Measurements from ENCODE around the gene CDCA7L.
"Not testable (repeated sequence)": the region's sequence is repeated elsewhere in the genome, so short reads cannot be mapped to it uniquely, and the experiment has no call there.

Gene CDCA7L

GRCh38 chr7:21943436-21943835, 2.3 kb downstream of the CDCA7L start:
- no peak for DNase-seq (ENCODE audit: low read depth)

GRCh38 chr7:21942955-21943354, 2.7 kb downstream of the CDCA7L start:
- no peak for DNase-seq (ENCODE audit: low read depth)

GRCh38 chr7:21941611-21942141, 4.0 kb downstream of the CDCA7L start:
- DNase-seq (ENCODE audit: low read depth) = no peak

DNA sequence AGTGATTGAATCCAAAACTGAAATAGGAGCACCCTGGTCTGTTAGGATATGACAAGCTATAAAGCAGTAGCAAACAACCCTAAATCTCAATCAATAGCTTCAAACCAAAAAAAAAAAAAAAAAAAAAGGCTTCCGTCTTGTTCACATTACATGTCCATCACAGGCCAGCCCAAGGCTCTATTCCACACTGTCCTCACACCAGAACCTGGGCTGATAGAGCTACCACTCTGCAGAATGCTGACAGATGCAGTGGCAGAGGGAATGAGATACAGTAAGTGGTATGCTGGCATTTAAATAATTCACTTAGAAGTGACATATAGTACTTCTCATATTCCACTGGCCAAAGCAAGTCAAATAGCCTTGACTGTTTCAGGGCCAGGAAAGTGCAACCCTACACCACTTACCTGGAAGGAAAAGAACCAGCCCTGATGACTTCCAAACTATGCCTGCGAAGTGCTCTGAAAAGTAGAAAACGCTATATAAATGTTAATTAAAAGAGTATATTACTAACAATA, 5.8 kb downstream of the CDCA7L start:
- no peak for DNase-seq (ENCODE audit: low read depth)

DNA sequence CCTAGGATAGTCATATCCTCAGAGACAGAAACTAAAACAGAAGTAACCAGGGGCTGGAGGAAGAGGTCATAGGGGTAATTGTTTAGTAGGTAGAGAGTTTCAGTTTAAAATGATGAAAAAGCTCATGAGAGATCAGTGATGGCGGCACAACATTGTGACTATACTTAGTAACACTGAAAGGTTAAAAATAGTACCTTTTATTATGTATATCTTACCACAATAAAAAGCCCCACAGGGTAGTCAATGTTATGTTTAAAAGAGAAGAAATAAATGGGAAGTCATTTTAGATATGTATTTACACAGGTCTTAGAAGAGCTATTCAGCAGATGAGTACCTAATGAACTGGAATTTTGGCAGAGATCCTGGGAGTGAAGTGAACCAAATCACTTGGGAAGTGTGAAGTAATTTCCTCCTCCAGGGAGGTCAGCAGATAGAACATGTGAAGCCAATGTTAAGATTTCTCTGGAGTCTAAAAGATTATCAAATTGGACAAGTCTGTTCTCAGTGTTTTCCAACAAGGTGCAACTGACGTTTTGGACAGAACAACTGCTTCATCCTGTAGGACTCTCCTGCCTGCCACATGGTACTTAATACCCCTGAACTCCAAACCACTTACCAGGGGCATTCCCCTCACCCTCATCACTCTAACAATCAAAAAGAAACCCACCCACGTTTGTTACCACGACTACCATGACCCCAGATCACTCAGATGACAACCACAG, 6.4 kb downstream of the CDCA7L start:
- DNase-seq (ENCODE audit: low read depth) = no peak

GRCh38 chr7:21938463-21938862, 7.2 kb downstream of the CDCA7L start:
- DNase-seq (ENCODE audit: low read depth) = no peak

GRCh38 chr7:21934808-21935207, 10.9 kb downstream of the CDCA7L start:
- DNase-seq (ENCODE audit: low read depth) = no peak

DNA sequence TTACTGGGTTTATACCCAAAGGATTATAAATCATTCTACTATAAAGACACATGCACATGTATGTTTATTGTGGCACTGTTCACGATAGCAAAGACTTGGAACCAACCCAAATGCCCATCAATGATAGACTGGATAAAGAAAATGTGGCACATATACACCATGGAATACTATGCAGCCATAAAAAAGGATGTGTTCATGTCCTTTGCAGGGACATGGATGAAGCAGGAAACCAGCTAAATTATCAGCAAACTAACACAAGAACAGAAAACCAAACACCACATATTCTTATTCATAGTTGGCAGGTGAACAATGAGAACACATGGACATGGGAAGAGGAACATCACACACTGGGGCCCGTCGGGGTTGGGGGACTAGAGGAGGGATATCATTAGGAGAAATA, 12.4 kb downstream of the CDCA7L start:
- not testable (repeated sequence) for DNase-seq (ENCODE audit: low read depth)

DNA sequence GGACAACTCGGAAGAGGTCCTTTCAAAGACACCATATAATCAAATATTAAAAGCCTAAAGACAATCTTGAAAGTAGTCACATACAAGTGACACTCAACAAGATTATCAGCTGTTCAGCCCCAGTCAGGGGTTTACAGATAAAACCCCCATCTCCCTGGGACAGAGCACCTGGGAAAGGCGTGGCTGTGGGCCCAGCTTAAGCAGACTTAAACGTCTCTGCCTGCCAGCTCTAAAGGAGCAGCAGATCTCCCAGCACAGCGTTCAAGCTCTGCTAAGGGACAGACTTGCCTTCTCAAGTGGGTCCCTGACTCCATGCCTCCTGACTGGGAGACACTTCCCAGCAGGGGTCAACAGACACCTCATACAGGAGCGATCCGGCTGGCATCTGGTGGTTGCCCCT, 18.0 kb downstream of the CDCA7L start:
- DNase-seq (ENCODE audit: low read depth) = no peak

DNA sequence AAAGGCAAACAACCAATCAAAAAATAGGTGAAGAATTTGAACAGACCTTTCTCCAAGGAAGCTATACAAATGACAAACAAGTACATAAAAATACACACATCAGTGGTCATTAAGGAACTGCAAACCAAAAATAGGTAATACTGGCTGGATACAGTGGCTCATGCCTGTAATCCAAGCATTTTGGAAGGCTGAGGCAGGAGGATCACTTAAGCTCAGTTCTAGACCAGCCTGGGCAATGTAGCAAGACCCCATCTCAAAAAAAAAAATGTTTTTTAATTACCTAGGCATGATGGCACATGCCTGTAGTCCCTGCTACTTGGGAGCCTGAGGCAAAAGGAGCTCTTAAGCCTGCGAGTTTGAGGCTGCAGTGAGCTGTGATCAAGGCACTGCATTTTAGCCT, 19.3 kb downstream of the CDCA7L start:
- no peak for DNase-seq (ENCODE audit: low read depth)

GRCh38 chr7:21923658-21924057, 22.0 kb downstream of the CDCA7L start:
- DNase-seq (ENCODE audit: low read depth) = no peak

DNA sequence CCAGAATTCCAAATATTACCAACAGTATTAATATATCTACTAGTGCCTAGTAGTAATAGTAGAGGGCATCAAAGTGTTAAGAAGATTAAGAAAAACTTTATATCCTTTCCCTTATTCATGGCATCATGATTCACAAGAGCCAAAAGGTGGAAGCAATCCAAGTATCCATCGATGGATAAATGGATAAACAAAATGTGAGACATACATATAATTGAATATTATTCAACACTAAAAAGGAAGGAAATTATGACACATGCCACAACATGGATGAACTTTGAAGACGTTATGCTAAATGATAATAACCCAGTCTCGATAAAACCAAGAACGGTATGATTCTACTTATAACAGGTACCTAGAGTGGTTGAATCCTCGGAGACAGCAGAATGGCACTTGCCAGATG, 23.1 kb downstream of the CDCA7L start:
- DNase-seq (ENCODE audit: low read depth) = no peak

DNA sequence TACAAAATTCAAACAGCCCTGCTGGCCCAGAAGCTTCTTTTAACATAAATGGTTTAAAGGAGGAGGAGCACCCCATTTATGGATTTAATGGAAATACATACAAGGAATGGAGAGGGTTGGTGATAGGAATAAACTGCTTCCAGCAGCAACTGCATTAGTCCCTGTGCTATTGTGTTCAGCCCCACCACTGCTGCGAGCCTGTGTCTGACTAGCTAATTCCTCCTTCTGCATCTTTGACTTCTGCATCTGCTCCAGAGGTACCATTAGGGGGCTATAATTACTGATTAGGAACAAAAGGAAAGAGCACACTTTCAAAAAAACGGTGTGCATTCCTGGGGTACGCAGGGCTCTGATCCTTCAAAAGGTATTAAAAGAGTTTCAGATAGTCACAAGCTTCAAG, 24.8 kb downstream of the CDCA7L start:
- DNase-seq (ENCODE audit: low read depth) = no peak

GRCh38 chr7:21918216-21918615, 27.5 kb downstream of the CDCA7L start:
- no peak for DNase-seq (ENCODE audit: low read depth)

- DNase-seq (ENCODE audit: low read depth) = no peak
Observed at GRCh38 chr7:21916629-21917028, 29.1 kb downstream of the CDCA7L start.

- DNase-seq (ENCODE audit: low read depth) = no peak
Observed at GRCh38 chr7:21916176-21916575, 29.5 kb downstream of the CDCA7L start.

DNA sequence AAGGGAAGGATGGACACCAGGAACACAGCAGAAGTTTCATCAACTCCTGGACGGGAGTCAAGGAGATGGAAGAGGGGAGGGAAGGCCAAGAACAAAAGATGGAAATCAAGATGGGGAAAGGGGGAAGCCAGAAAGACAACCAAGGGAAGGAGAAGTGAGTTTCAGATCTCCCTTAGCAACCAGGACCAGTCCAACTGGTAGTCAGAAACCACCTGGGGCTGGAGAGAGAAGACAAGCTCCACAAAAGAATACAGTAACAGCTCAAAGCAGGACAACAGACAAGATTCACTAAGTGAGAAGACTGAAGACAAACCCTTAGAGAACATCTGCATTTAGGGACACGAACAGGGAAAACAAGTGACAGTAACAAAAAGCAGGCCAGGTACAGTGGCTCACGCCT, 30.6 kb downstream of the CDCA7L start:
- no peak for DNase-seq (ENCODE audit: low read depth)

- DNase-seq (ENCODE audit: low read depth) = no peak
Observed at GRCh38 chr7:21914671-21915070, 31.0 kb downstream of the CDCA7L start.

DNA sequence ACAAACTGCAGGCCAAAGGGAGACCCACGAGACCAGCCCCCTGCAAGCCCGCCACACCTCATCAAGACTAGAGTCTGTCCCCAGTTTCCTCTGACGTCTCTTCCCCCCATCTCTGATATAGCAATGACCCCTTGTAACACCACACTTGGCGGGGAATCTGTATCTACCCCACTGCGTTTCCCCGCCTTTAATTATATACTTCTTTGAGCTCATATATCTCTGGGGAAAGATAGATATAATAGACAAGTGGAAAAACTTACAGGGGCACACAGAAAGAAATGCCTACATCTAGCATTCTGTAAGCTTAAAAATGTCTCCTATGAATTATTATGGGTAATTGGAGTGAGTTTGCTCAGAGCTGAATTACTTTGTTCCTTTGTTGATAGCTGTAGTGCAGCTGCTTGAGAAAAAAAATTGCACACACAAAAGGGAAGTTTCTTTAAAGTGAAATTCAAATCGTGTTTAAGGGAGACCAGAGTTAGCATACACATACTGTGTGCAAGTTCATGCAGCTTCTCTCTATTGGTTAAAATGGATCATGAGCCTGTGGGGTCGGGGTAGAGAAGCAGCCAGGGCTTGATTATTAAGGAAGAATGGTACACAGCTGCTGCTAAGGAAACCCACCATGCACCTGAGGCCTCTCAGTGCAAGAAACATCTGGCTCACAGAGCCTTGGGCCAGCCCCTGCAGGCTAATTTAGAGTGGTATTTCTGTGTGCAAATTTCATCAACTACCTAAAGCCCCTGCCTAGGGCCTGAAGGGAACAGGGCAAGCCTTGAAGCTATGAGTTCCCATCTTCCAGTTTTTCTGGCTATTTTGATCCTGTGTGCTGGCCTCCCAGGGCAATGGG, 32.5 kb downstream of the CDCA7L start:
- DNase-seq (ENCODE audit: low read depth) = no peak

DNA sequence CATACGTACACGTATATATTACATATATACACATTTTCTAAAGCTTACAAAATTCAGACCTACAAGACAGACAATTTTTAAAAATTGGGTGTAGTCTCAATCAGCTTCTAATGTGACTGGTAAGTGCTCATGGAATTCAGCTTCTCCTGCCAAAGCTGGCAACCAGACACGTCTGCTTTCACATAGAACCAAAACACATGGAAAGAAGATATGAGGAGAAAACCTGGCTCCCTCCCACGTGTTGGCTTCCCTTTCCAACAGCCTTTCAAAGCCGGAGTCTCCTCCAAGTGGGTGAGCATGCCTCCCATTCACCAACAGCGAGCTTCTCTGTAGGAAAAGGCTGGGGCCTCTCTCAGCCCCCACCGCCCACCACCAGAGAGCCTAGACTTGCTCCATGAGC, 33.4 kb downstream of the CDCA7L start:
- no peak for DNase-seq (ENCODE audit: low read depth)

DNA sequence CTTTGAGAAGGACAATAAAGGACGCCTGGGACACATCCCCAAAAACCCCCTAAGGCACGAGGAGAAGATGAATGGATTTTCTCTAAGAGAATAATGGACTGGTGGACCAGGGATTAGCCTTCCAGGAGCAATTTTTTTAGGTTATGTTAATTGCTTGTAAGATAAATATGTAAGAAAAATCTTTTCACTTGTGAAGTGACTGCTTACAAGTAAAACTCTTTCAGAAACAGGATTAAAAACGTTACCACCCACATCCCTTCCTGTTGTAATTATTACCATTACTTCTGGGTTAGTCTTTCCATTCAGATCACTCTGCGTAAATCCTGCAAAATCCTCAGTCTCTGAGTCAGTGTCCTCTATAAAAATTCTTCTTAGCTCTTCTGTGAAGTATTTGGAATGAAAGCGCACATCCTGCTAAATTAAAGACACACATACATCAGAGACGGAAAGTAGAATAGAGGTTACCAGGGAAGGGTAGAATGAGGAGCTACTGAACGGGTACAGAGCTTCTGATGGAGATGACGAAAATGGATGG, 34.3 kb downstream of the CDCA7L start:
- DNase-seq (ENCODE audit: low read depth) = no peak

DNA sequence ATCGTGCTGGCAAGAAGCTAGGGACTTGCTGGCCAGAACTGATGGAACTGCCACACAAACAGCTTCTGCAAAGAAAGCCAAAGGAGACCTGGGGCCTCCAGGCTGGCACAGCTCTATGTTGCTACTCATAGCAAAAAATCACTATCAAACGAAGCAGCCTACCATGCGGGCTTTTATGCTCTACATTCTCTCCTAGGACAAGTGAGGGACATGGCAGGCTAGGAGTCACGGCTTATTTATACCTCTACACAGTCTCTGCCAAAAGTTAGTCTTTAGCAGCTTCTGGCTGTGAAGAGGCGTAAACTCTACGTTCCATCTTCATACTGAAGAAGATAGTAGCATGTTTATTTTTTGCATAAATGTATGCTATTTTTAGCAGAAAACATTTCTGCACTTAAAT, 35.4 kb downstream of the CDCA7L start:
- DNase-seq (ENCODE audit: low read depth) = no peak

DNA sequence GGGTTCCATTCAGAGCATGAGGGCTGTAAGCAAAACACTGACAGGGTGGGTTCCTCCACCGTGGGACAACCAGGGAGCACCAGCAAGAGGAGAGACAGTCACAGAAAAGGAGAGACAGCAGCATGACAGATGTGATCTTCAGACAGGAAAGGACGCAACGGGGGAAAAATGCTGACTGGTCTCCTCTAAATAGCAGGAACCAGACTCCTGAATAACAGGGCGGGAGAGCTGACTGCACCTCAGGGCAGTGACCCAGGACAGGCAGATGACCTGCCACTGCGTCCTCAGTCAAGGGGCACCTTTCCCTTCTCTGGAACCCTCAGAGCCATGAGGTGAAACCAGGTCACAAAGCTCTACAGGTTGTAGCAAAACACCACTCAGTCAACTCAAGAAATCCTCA, 37.0 kb downstream of the CDCA7L start:
- no peak for DNase-seq (ENCODE audit: low read depth)
